ENCODE results near the gene BRSK1.

BRSK1 gene

DNA sequence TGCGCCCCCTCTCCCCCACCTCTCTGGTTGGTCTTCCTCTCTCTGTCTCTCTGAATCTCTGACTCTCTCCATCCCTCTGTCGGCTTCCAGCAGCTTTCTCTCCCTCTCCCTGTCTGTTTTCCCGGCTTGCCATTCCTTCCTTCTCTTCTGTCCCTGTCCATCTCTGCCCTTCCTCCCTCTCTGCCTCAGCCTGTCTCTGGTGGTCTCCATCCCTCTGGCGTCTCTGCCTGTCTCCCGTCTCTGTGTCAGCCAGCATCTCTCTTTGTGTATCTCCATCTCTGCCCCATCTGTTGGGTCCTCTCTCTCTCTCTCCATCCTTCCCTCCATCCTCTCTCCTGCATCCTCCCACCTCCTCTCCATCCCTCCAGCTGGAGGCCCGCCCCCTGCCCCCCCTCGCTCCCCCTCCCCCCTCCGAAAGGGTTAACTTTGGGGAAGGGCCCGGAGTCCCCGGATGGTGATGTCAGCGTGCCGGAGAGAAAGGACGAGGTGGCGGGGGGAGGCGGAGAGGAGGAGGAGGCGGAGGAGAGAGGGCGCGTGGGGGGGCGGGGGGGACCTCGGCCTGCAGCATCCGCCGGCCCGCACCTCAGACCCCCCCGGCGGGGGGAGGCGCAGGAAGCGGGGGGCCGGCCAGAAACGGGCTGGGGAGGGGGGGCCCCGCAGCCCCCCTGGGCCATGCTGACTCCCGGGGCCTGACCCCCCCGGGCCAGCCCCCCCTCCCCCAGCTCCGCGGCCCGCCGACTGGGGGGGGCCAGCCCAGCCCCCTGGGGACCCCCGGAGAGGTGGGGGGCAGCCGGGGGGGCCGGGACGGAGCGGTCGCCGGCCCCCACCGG, at the start of gene BRSK1:
TSS of gene BRSK1 (plus strand) at position 450 of the 830 bp plus-strand sequence. CDS start 446 bp downstream, outside the sequence.
- TF ChIP-seq YY1 (IDR thresholded peaks at IDR 0.05; ENCODE audit: insufficient read depth, insufficient read length) = no peak
- TF ChIP-seq ZNF274 (IDR thresholded peaks at IDR 0.05; ENCODE audit: low read depth, low read length) = no peak
- TF ChIP-seq SUZ12 (IDR thresholded peaks at IDR 0.05; ENCODE audit: extremely low read depth, insufficient read depth, insufficient read length) = no peak
- H3K9ac ChIP-seq (ENCODE audit: insufficient read length, low read depth) = peak within 1 kb of the TSS; percentile 72
- peaks cover 14% of the 10 kb centered on the region for H3K36me3 ChIP-seq (ENCODE audit: insufficient read depth, insufficient read length, low read length)
- peaks cover 4% of the 10 kb centered on the region for H3K4me1 ChIP-seq (ENCODE audit: insufficient read depth, insufficient read length)
- no peak for DNase-seq (ENCODE audit: low read depth, low spot score)
- H3K27me3 ChIP-seq (ENCODE audit: insufficient read depth, insufficient read length) = no peaks in the 10 kb centered on the region
- H3K9me3 ChIP-seq (ENCODE audit: insufficient read depth, low read length) = no peaks in the 10 kb centered on the region
- H3K4me3 ChIP-seq (ENCODE audit: insufficient read length, low read depth) = peak within 1 kb of the TSS; percentile 40

DNA sequence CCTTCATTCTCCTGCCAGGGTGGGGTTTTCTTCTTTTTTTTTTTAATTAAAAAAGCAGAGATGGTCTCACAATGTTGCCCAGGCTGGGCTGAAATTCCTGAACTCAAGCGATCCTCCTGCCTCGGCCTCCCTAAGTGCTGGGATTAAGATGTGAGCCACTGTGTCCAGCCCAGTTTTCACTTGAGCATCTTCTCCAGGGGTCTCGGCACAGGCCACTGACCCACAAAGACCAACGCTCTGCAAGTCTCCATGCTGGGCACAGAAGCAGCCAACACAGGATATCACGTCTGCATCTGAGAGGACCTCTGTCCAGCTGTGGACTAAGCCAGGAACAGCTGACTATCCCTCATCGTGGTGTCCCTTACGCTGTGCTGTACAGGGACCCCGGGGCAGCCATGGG, 45.8 kb upstream of the BRSK1 start:
- Histone ChIP-seq H3K27me3 (ENCODE audit: insufficient read depth, insufficient read length) (no peaks in the 10 kb centered on the region), H3K4me1 (ENCODE audit: insufficient read depth, insufficient read length) (no peaks in the 10 kb centered on the region), H3K4me3 (ENCODE audit: insufficient read length, low read depth) (no peak overlapping the region), H3K9ac (ENCODE audit: insufficient read length, low read depth) (no peak overlapping the region), H3K36me3 (ENCODE audit: insufficient read depth, insufficient read length, low read length) (peaks cover 82% of the 10 kb centered on the region), H3K9me3 (ENCODE audit: insufficient read depth, low read length) (no peaks in the 10 kb centered on the region)
- DNase-seq (ENCODE audit: low read depth, low spot score) = no peak
- no peak for TF ChIP-seq ZNF274 (IDR thresholded peaks at IDR 0.05; ENCODE audit: low read depth, low read length)
- TF ChIP-seq YY1 (IDR thresholded peaks at IDR 0.05; ENCODE audit: insufficient read depth, insufficient read length) = no peak
- TF ChIP-seq SUZ12 (IDR thresholded peaks at IDR 0.05; ENCODE audit: extremely low read depth, insufficient read depth, insufficient read length) = no peak

DNA sequence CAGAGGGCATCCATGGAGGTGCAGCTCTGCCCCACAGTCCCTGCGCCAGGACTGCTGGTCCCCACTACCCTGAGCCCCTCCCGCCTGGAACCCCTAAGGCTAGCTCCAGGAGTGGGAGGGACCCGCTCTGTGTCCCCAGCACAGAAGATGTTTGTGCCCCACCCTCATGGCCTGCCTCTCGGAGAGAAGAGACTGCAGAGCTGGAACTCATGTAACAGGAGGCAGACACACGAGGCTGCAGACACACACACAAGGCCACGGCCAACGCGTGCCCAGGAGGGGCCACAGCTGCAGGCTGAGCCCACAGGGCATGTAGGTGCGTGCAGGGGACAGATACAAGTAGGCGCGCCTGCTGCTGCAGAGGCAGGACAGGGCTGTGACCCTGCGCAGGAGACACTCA, 44.8 kb upstream of the BRSK1 start:
- Histone ChIP-seq H3K4me1 (ENCODE audit: insufficient read depth, insufficient read length) (no peaks in the 10 kb centered on the region), H3K4me3 (ENCODE audit: insufficient read length, low read depth) (no peak overlapping the region), H3K36me3 (ENCODE audit: insufficient read depth, insufficient read length, low read length) (peaks cover 87% of the 10 kb centered on the region), H3K9me3 (ENCODE audit: insufficient read depth, low read length) (no peaks in the 10 kb centered on the region), H3K27me3 (ENCODE audit: insufficient read depth, insufficient read length) (no peaks in the 10 kb centered on the region), H3K9ac (ENCODE audit: insufficient read length, low read depth) (no peak overlapping the region)
- DNase-seq (ENCODE audit: low read depth, low spot score) = no peak
- no peak for TF ChIP-seq ZNF274 (IDR thresholded peaks at IDR 0.05; ENCODE audit: low read depth, low read length)
- no peak for TF ChIP-seq SUZ12 (IDR thresholded peaks at IDR 0.05; ENCODE audit: extremely low read depth, insufficient read depth, insufficient read length)
- TF ChIP-seq YY1 (IDR thresholded peaks at IDR 0.05; ENCODE audit: insufficient read depth, insufficient read length) = no peak

DNA sequence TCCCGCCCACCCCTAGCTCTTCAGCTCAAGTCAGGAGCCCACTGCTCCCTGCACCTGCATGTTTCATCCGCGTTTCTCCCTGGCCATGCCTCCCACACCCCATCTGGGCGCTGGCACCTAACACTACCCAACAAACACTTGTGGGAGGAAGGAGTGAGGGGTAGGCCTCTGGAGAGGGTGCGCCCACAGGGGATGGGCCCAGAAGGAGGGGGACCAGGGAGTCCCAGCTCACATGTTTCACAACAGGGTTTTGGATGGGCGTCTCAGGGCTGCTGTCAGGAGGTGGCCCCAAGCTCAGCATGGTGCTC, 43.1 kb upstream of the BRSK1 start:
- peaks cover 90% of the 10 kb centered on the region for H3K36me3 ChIP-seq (ENCODE audit: insufficient read depth, insufficient read length, low read length)
- no peak for DNase-seq (ENCODE audit: low read depth, low spot score)

DNA sequence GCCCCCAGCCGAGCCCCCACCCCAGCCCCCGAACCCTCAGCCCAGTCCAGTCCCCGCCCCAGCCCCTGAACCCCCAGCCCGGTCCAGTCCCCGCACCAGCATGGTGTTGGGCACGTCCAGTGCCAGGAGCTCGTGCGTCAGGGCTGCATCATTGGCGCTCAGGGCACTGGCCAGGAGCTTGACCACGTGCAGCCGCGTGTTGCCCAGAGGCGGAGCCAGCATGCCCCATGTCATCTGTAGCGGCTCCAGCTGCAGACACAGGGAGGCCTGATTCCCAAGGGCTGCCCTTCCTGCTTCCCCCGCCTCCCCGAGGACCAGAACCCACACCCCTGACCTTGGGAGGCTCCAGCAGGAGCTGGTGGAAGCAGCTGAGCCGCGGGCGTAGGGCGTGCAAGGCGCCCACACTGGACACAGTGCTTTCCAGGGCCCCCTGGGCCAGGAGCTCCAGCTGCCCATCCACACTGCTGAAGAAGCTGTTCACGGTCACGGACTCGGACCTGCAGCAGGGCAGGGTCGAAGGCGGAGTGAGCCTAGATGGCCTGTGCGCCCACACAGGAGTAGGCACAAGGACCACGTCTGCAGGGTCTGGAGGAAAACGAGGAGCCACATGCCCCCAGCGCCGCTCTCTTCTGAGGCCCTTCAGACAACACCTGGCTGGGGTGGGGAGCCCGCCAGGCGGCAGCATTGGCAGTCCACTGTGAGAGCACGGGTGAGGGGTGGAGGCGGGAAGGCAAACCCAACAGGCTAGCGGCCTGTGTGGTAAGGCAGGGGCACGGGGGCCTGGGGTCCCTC, 42.5 kb upstream of the BRSK1 start:
- no peaks in the 10 kb centered on the region for H3K9me3 ChIP-seq (ENCODE audit: insufficient read depth, low read length)
- no peaks in the 10 kb centered on the region for H3K4me1 ChIP-seq (ENCODE audit: insufficient read depth, insufficient read length)
- H3K36me3 ChIP-seq (ENCODE audit: insufficient read depth, insufficient read length, low read length) = peaks cover 89% of the 10 kb centered on the region
- H3K9ac ChIP-seq (ENCODE audit: insufficient read length, low read depth) = no peak overlapping the region
- H3K27me3 ChIP-seq (ENCODE audit: insufficient read depth, insufficient read length) = no peaks in the 10 kb centered on the region
- no peak for DNase-seq (ENCODE audit: low read depth, low spot score)
- TF ChIP-seq ZNF274 (IDR thresholded peaks at IDR 0.05; ENCODE audit: low read depth, low read length) (no peak), SUZ12 (IDR thresholded peaks at IDR 0.05; ENCODE audit: extremely low read depth, insufficient read depth, insufficient read length) (no peak), YY1 (IDR thresholded peaks at IDR 0.05; ENCODE audit: insufficient read depth, insufficient read length) (no peak)
- no peak overlapping the region for H3K4me3 ChIP-seq (ENCODE audit: insufficient read length, low read depth)

More for the DNA sequence above, 43.1 kb upstream of the BRSK1 start:
- Histone ChIP-seq H3K9ac (ENCODE audit: insufficient read length, low read depth) (no peak overlapping the region), H3K4me1 (ENCODE audit: insufficient read depth, insufficient read length) (no peaks in the 10 kb centered on the region), H3K4me3 (ENCODE audit: insufficient read length, low read depth) (no peak overlapping the region), H3K27me3 (ENCODE audit: insufficient read depth, insufficient read length) (no peaks in the 10 kb centered on the region), H3K9me3 (ENCODE audit: insufficient read depth, low read length) (no peaks in the 10 kb centered on the region)
- TF ChIP-seq ZNF274 (IDR thresholded peaks at IDR 0.05; ENCODE audit: low read depth, low read length) = no peak
- TF ChIP-seq SUZ12 (IDR thresholded peaks at IDR 0.05; ENCODE audit: extremely low read depth, insufficient read depth, insufficient read length) = no peak
- no peak for TF ChIP-seq YY1 (IDR thresholded peaks at IDR 0.05; ENCODE audit: insufficient read depth, insufficient read length)

DNA sequence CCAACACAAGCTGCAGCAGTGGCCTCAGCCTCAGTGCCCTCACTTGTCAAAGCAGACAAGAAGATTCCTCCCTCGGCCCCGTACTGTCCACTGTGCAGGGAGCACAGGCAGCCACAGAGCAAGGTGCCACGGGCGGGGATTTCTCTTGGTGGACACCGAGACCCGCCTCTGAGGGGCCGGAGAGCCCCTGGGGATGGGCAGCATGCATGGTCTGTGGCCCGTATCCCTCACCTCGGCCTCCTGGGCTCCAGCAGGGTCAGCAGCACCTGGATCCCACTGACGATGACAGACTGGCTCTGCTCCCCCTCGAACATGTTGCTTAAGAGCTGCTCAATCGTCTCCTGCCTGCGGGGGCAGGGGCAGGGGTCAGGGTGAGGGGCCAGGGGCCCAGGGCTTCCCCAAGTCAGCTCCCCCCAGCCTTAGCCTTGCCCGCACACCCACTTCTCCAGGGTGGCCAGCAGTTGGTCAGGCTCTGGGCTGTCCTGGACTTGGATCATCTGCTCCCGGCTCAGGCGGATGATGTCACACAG, 41.8 kb upstream of the BRSK1 start:
- Histone ChIP-seq H3K36me3 (ENCODE audit: insufficient read depth, insufficient read length, low read length) (peaks cover 89% of the 10 kb centered on the region), H3K9ac (ENCODE audit: insufficient read length, low read depth) (no peak overlapping the region), H3K9me3 (ENCODE audit: insufficient read depth, low read length) (no peaks in the 10 kb centered on the region), H3K27me3 (ENCODE audit: insufficient read depth, insufficient read length) (no peaks in the 10 kb centered on the region), H3K4me1 (ENCODE audit: insufficient read depth, insufficient read length) (no peaks in the 10 kb centered on the region), H3K4me3 (ENCODE audit: insufficient read length, low read depth) (no peak overlapping the region)
- TF ChIP-seq YY1 (IDR thresholded peaks at IDR 0.05; ENCODE audit: insufficient read depth, insufficient read length) = no peak
- no peak for TF ChIP-seq ZNF274 (IDR thresholded peaks at IDR 0.05; ENCODE audit: low read depth, low read length)
- no peak for TF ChIP-seq SUZ12 (IDR thresholded peaks at IDR 0.05; ENCODE audit: extremely low read depth, insufficient read depth, insufficient read length)
- no peak for DNase-seq (ENCODE audit: low read depth, low spot score)

DNA sequence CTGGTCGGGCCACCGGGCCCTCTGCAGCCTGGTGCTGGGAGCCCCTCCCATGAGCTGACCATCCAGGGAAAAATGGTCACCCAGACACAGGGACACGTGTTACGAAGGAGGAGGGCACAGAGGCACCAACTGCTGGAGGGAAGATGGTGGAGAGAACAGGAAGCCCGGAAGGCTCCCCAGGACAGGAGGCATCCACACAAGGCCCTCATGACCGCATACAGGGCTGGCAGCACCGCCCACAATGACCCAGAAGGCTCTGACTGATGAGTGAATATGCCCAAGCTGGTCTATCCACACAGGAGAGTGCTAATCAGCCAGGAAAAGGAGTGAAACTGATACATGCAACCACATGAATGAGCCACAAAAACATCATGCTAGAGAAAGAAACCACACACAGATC, 41.3 kb upstream of the BRSK1 start:
- H3K9ac ChIP-seq (ENCODE audit: insufficient read length, low read depth) = no peak overlapping the region
- peaks cover 88% of the 10 kb centered on the region for H3K36me3 ChIP-seq (ENCODE audit: insufficient read depth, insufficient read length, low read length)

More for the DNA sequence above, 41.3 kb upstream of the BRSK1 start:
- TF ChIP-seq SUZ12 (IDR thresholded peaks at IDR 0.05; ENCODE audit: extremely low read depth, insufficient read depth, insufficient read length) = no peak
- no peak for TF ChIP-seq ZNF274 (IDR thresholded peaks at IDR 0.05; ENCODE audit: low read depth, low read length)
- TF ChIP-seq YY1 (IDR thresholded peaks at IDR 0.05; ENCODE audit: insufficient read depth, insufficient read length) = no peak
- Histone ChIP-seq H3K9me3 (ENCODE audit: insufficient read depth, low read length) (no peaks in the 10 kb centered on the region), H3K27me3 (ENCODE audit: insufficient read depth, insufficient read length) (no peaks in the 10 kb centered on the region), H3K4me1 (ENCODE audit: insufficient read depth, insufficient read length) (no peaks in the 10 kb centered on the region), H3K4me3 (ENCODE audit: insufficient read length, low read depth) (no peak overlapping the region)
- DNase-seq (ENCODE audit: low read depth, low spot score) = no peak
